Cerebellar nuclear complex (tissue), 1 donor: ENCODE measurements around the gene RYR2.
A peak's percentile ranks its signal among the peaks of the same experiment; 100 is the strongest.

ENCODE experiments used
- DNase-seq, 2 experiments: peaks; one replicate each; lab custom pipeline; 2025; lab: John Stamatoyannopoulos, UW

The RYR2 gene

DNA sequence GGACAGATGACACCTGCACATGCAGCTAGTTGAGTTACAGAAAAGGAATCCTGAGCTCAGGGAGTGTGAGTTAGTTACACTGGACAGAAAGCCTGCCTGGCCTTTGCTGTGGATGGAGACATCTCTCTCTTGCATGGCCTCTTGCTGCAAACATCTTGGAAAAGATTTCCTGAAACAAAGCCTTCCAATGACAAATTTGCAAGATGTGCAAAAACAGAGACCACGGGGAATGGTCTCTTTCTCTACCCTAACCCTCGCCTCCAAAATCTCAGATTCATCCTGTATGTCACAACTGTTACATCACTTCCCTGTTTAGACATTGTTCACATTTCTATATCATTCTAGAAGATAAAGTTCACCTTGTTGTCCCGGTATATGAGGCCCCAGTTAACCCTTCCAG is 415.6 kb downstream of the RYR2 start:
- DNase-seq: no peak

DNA sequence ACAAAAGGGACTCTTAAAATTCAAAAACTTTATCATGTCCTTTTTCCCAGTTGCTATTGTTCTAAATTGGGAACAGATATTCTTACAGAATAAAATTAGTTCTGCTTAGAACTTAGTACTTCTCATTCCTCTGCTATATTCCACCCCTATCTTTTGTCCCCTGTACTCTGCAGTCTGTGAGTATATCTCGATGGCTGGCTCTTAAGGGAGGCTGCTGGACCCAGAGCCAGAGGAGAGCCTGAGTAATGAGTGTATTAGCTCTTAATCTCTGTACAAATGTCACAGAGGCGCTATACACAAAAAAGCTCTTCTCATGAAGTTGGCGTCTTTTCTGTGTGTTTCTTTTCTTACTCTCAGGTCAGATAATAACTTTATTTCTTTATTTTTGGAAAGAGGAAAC is 425.3 kb downstream of the RYR2 start:
- no peak for DNase-seq

DNA sequence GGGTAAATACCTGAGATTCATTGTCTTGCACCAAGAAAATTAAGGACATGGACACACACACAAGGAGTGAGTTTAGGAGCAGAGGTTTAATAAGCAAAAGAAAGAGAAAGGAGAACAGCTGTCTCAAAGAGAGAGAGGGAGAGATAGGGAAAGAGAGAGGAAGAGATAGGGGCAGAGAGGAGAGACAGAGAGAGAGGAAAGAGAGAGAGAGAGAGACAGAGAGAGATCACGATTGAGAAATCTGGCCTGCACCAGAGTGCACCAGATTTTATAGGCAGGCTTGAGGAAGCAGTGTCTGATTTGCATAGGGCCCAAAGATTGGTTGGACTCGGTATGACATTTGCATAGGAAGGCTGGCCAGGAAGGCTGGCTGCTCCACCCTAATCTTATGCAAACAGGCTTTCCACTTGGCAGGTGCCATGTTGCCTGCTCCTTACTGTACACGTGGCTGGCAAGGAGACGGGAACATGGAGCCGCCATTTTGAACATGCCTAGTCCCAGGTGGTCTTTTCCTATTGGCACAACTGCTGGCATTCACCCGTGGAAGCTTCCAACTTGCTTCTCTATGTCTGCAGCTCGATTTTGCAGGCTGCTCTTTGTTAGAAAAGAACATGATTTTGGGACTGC is 428.8 kb downstream of the RYR2 start:
- no peak for DNase-seq

GRCh38 chr1:237471377-237471776 is 429.4 kb downstream of the RYR2 start:
- DNase-seq: no peak

DNA sequence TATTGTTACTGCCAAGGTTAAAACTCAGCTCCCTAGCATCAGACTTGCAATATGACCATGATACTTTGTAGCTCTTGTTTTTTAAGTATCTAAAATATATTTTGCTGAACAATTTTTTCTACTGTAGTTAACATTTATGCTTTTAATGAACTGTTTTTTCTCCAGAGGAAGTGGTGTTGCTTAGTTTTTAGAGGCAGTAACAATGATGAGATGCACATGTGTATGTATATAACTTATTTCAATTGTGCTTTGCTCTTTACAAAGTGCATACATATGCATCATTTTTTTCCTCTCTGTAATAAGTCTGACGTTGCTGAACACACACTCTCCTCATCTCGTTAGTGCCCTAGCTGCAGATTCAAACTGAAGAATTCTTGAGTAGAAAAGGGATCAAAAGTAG is 430.0 kb downstream of the RYR2 start:
- no peak for DNase-seq

- no peak for DNase-seq
Measured at GRCh38 chr1:237473854-237474253, 431.9 kb downstream of the RYR2 start.

GRCh38 chr1:237478082-237478481 is 436.1 kb downstream of the RYR2 start:
- no peak for DNase-seq

DNA sequence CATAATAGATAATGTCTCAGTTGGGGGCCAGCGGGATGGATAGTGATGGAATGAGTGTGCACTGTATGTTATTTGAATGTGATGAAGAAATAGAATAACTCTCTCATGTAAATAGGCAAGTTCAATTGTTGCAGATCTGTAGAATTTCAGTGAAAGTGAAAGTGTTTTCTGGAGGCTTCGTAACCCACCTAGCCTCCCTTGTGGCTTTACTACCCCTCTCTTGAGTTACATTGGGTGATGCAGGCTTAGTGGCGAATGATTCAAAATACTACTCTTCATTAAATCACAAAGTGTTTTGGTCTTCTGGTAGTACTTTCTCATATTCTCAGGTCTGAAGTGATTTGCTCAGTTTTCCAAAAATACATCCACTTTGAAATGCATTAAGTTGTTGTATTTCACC is 436.9 kb downstream of the RYR2 start:
- no peak for DNase-seq

DNA sequence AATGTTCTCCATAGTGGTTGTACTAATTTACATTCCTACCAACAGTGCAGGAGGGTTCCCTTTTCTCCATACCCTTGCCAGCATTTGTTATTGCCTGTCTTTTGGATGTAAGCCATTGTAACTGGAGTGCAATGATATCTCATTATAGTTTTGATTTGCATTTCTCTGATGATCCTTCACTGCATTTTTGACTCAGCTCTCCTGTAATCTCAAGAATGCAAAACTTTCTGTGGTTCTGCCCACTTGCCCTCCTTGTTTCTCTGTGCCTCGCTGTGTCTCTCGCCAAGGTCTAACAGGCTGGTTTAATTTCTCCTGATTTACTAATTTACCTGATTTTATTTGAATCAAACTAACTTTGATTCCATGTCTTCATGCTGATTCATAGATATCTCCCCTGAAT is 440.8 kb downstream of the RYR2 start:
- DNase-seq: no peak

- DNase-seq: no peak
Measured at GRCh38 chr1:237492359-237492758, 450.4 kb downstream of the RYR2 start.

DNA sequence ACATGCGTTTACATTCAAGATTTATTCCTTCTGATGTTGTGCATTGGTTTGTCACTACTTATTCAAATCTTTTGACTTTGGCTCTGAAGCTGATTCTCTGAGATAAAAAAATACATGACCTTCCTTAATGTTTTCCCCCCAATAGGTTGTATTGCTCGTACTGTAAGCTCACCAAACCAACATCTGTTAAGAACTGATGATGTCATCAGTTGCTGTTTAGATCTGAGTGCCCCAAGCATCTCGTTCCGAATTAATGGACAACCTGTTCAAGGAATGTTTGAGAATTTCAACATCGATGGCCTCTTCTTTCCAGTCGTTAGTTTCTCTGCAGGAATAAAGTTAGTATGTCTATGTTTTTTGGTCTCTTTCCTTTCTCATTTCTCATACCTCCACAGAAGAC is 458.6 kb downstream of the RYR2 start:
- no peak for DNase-seq

DNA sequence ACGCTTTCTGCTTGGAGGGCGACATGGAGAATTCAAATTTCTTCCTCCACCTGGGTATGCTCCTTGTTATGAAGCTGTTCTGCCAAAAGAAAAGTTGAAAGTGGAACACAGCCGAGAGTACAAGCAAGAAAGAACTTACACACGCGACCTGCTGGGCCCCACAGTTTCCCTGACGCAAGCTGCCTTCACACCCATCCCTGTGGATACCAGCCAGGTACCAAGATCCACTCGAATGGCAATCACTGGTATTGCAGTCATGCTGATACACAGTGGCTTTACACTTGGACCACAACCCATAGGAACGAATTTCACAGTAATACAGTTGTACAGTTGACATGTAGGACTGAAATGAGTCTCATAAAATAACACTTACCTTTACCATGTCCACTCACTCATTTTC is 461.3 kb downstream of the RYR2 start:
- DNase-seq: no peak

- DNase-seq: no peak
Measured at GRCh38 chr1:237507005-237507404, 465.0 kb downstream of the RYR2 start.

DNA sequence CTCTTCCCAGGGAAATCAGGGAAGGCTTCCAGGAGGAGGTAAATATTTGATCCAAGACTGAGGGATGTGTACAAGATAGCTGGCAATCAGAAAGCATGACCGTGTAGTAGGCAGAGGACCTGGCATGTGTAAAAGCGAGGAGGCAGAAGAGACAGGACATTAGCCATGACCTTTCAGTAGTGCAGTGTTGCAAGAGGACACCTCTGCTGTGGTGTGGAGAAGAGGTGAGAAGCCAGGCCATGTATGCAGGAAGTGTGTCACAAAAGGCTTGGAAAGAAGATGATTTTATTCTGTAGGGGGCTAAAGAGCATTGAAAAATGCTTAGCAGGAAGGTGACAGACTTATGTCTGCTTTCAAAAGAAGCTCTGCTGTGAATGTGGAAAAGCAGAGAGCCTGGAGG is 467.8 kb downstream of the RYR2 start:
- no peak for DNase-seq

- DNase-seq: no peak
Measured at GRCh38 chr1:237525102-237525501, 483.1 kb downstream of the RYR2 start.

GRCh38 chr1:237527761-237528160 is 485.8 kb downstream of the RYR2 start:
- DNase-seq: no peak

DNA sequence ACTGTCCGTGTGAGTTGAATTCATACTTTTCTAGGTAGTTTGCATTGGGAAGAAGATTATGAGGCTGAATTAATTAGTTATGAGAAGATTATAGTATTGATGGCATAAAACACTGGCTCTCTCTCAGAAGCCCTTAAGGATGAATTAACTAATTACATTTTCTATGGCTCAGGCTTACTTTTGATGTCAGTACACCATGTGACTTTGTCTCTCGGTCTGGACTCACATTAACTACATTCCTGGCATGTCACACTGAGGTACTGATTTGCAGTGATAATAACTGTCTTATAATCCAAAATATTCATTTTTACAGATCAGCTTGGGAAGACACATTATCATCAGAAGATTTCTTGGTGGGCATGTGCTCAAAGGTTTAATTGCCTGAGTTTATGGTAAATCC is 486.6 kb downstream of the RYR2 start:
- no peak for DNase-seq

DNA sequence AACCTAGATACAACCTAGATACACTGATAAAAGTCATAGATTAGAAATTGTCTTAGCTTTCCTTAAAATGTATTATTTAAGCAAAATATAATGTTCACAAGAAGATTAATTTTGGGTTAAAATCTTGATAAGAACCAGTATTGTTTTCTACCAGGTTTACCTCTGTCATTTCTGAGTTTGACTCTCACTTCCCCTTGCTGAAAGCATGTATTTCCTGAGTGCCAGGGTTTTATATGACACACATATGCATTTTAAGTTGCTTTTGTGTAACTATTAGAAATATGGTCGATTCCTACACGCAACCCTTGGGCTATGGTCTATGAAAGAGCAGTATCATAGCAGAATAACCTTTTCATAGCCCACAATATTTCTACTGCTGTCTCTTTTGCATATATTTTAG is 497.1 kb downstream of the RYR2 start:
- DNase-seq: no peak

DNA sequence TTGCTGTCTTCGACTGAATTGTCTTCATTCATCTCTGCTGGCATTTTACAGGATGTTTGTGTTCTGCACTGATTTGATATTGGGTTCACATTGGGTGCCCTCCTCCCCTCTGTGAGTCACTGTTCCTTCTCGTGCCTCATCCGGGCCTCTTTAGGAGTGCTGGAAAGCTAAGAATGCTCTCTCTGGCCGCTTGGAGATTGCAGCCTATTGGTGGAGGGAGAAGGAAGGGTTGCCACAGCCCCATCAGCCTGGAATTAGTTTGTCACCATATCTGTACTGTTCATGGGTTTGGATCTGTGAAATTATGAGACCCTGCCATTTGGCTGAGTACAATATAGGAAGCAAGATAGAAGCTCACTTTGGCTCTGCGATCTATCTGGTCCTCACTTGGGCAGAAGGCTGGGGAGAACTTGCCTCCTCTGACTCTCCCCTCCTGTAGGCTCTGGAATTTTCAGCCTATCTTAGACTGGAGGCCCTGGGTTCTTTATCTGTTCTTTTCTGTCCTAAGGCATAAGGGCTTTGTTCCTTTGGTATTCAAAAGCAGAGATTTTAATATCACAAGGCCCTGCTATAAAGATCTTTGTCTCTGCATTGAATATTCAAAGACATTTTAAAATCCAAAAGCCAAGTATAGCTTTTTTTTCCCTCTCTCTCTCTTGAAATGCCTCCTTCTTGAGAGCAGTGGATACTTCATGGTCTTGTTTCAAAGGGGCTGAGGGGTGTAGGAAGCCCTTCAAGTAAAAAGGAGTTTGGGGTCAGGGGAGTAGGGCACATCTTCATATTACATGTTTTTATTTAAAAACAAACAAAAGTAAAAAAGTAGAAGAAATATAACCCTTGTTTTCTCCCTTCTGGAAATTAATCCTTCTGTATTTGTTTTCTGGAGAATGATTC is 500.8 kb downstream of the RYR2 start:
- no peak for DNase-seq

- no peak for DNase-seq
Measured at GRCh38 chr1:237553078-237553477, 511.1 kb downstream of the RYR2 start.

DNA sequence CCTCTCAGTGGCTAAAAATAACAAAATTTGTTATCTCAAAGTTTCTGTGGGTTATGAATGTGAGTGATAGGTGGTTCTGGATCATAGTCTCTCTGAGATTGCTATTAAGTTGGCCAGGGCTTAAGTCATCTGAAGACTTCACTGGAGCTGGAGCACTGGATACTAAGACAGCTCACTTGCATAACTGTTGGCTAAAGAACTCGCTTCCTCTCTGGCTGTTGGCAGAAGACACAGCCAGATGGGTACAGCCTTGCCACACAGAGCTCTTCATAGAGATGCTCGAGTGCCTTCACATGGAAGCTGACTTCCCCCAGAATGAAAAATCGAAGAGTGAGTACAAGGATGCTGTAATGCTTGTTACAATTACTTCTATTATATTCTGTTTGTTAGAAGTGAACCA is 514.9 kb downstream of the RYR2 start:
- DNase-seq: peak; percentile 23 to 49

DNA sequence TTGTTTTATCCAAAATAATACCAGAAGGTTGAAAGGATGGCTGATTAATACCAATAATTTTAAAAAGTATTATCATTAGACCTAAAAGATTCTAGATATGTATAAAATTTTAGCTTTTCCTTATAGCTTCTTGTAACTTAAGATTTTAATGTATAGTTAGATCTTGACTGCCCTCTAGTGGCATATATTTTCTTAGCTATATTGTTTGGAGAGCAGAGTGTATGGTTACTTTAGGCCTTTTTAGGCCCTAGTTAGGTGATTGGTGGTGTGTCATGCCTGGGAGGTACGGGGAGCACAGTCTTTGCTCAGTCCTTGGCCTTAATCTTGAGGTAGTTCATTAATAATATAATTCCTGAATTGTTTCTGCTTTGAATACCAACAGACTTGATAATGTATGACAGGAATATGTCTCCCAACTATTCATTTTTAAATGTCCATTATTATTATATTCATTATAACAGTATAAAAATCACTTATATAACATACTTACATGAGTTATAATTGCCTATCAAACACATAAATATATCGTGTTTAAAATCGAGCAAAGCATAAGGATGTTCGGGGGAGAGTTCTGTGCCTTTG is 520.3 kb downstream of the RYR2 start:
- DNase-seq: peak in 1 of 2 experiments; percentile 53

- DNase-seq: no peak
Measured at GRCh38 chr1:237565236-237565635, 523.3 kb downstream of the RYR2 start.
